Esophagus squamous epithelium (tissue), 5 donors: ENCODE data around the gene RNU6-9. TPM values are rescaled to one million over a fixed set of nuclear protein-coding genes. Genes with fewer than 3 reads are reported as not detected.

Source experiments
- DNase-seq: peaks from one replicate; lab custom pipeline; 2025; lab: John Stamatoyannopoulos, UW
- H3K27ac ChIP-seq, 4 donors: fragments of 200-600 bp; sonication (generic); one replicate each; pipeline ENCODE4 v1.5.1; 2016 to 2019; ENCODE audit warnings: mild to moderate bottlenecking in 1 of 4
- H3K27me3 ChIP-seq, 4 donors: fragments of 200-600 bp; sonication (generic); 1 replicate in 3 of 4; 2 replicates in 1 of 4; pipeline versions ENCODE4 v1.5.1 to v1.6.0; 2017 to 2021; ENCODE audit warnings: antibody characterized with exemption in 1 of 4
- H3K36me3 ChIP-seq, 3 donors: fragments of 200-600 bp; sonication (generic); one replicate each; pipeline ENCODE4 v1.5.1; 2016 to 2019
- H3K4me1 ChIP-seq, 3 donors: fragments of 200-600 bp; sonication (generic); one replicate each; pipeline ENCODE4 v1.5.1; 2017 to 2019
- H3K4me3 ChIP-seq, 4 donors: fragments of 200-600 bp; sonication (generic); 1 replicate in 3 of 4; 2 replicates in 1 of 4; pipeline ENCODE4 v1.5.1; 2016 to 2019; ENCODE audit warnings: mild to moderate bottlenecking in 2 of 4, moderate library complexity in 1 of 4
- H3K9me3 ChIP-seq, 3 donors: fragments of 200-600 bp; sonication (generic); one replicate each; pipeline ENCODE4 v1.5.1; 2016 to 2019
- CTCF ChIP-seq, 6 experiments: fragments of 450-650 bp in 4 of 6; fragments of 200-600 bp in 2 of 6; sonication (generic) in 2 of 6; IDR thresholded peaks; one replicate each; pipeline ENCODE4 v1.5.1; 2016 to 2019; ENCODE audit warnings: antibody characterized with exemption in 6 of 6, mild to moderate bottlenecking in 4 of 6, moderate library complexity in 4 of 6
- POLR2A ChIP-seq, 4 donors: fragments of 450-650 bp; IDR thresholded peaks; one replicate each; pipeline ENCODE4 v1.6.1; 2017; ENCODE audit warnings: antibody characterized with exemption in 4 of 4, mild to moderate bottlenecking in 4 of 4, moderate library complexity in 3 of 4
- WGBS, 2 donors: methylation state at CpG; one replicate each; pipeline ENCODE4 v1.1.5; 2018; 5-methylcytosine and 5-hydroxymethylcytosine counted together
- intact Hi-C: fragments of 100-400 bp; cut with DNase I; formaldehyde crosslinking; loops from one replicate; pipeline ENCODE4 v1.15.0; 2022
- total RNA-seq, 4 donors: library from RNA; depleted of rRNA; stranded (reverse); fragments of >200 nt; gene quantifications; one replicate each; pipeline ENCODE4 v1.1.0, GENCODE V29; 2016
- donor health status: DM: yes; HTN: yes; CAD: no.

The RNU6-9 gene
- total RNA-seq, 4 donors from 2014 or later, result not detected

GRCh38 chr19:931860-932647 lies 38.8 kb downstream of the RNU6-9 start:
- Histone ChIP-seq H3K9me3 (no peaks in the 10 kb centered on the region), H3K27me3 (no peaks in the 10 kb centered on the region), H3K36me3 (peaks cover 0 to 22% (median 0%) of the 10 kb centered on the region in 3 donors), H3K4me3 (peak overlapping the region in 1 of 4 donors; percentile 47), H3K27ac (peak overlapping the region in 3 of 4 donors; percentile 36 to 73 (median 61)), H3K4me1 (peaks cover 37 to 57% (median 44%) of the 10 kb centered on the region in 3 donors)
- intact Hi-C loops, result no loop called here
- TF ChIP-seq POLR2A (IDR thresholded peaks at IDR 0.05) (no peak), CTCF (IDR thresholded peaks at IDR 0.05) (no peak)
- DNase-seq, result no peak
- 77 to 95% methylated on average over 7 to 8 of the region's 32 CpGs for WGBS, 2 donors

- peak overlapping the region in 2 of 4 donors; percentile 0 to 47 for H3K4me3 ChIP-seq
- DNase-seq, result no peak
- WGBS, 2 donors, result 27 to 59% methylated on average over 6 to 21 of the region's 54 CpGs
Measured at GRCh38 chr19:932648-933552, 39.6 kb downstream of the RNU6-9 start.

GRCh38 chr19:933553-933882 lies 40.2 kb downstream of the RNU6-9 start:
- peak overlapping the region in 3 of 4 donors; percentile 36 to 73 (median 61) for H3K27ac ChIP-seq

More at GRCh38 chr19:932648-933552, 39.6 kb downstream of the RNU6-9 start:
- TF ChIP-seq CTCF (IDR thresholded peaks at IDR 0.05), result no peak
- no peak for TF ChIP-seq POLR2A (IDR thresholded peaks at IDR 0.05)
- H3K27ac ChIP-seq, result peak overlapping the region in 3 of 4 donors; percentile 36 to 73 (median 61)
- H3K36me3 ChIP-seq, result peaks cover 0 to 22% (median 0%) of the 10 kb centered on the region in 3 donors
- intact Hi-C loops, result no loop called here
- H3K9me3 ChIP-seq, result no peaks in the 10 kb centered on the region
- H3K27me3 ChIP-seq, result no peaks in the 10 kb centered on the region
- peaks cover 31 to 48% (median 35%) of the 10 kb centered on the region in 3 donors for H3K4me1 ChIP-seq

GRCh38 chr19:934197-934840 lies 41.0 kb downstream of the RNU6-9 start:
- 78 to 80% methylated on average over 5 to 14 of the region's 29 CpGs for WGBS, 2 donors
- TF ChIP-seq POLR2A (IDR thresholded peaks at IDR 0.05) (no peak), CTCF (IDR thresholded peaks at IDR 0.05) (no peak)
- Histone ChIP-seq H3K27ac (peak overlapping the region in 3 of 4 donors; percentile 54 to 68 (median 61)), H3K27me3 (no peaks in the 10 kb centered on the region), H3K4me3 (peak overlapping the region in 1 of 4 donors; percentile 21), H3K9me3 (no peaks in the 10 kb centered on the region), H3K36me3 (peaks cover 0 to 17% (median 0%) of the 10 kb centered on the region in 3 donors), H3K4me1 (peaks cover 31 to 42% (median 33%) of the 10 kb centered on the region in 3 donors)
- intact Hi-C loops, result no loop called here
- no peak for DNase-seq

More at GRCh38 chr19:933553-933882, 40.2 kb downstream of the RNU6-9 start:
- H3K36me3 ChIP-seq, result peaks cover 0 to 22% (median 0%) of the 10 kb centered on the region in 3 donors
- 64% methylated on average over 3 of the region's 14 CpGs; no CpG with 5 or more reads in 1 of the 2 donors for WGBS, 2 donors
- no peak for DNase-seq
- no peaks in the 10 kb centered on the region for H3K27me3 ChIP-seq
- H3K9me3 ChIP-seq, result no peaks in the 10 kb centered on the region
- TF ChIP-seq POLR2A (IDR thresholded peaks at IDR 0.05), result no peak
- peaks cover 31 to 42% (median 33%) of the 10 kb centered on the region in 3 donors for H3K4me1 ChIP-seq
- intact Hi-C loops, result no loop called here
- peak overlapping the region in 2 of 4 donors; percentile 0 to 47 for H3K4me3 ChIP-seq
